DND-41 (cell line): Measurements from ENCODE around the gene KCNQ1OT1.

Source experiments
- EZH2 ChIP-seq: IDR thresholded peaks from 3 replicates; pipeline ENCODE4 v1.6.1; 2012; ENCODE audit warnings: borderline replicate concordance, low read depth, mild to moderate bottlenecking, moderate library complexity, low read length, inconsistent platforms; ENCODE audit not compliant: severe bottlenecking
- TF ChIP-seq, protein P1 (sequence below): IDR thresholded peaks from 2 replicates; pipeline ENCODE4 v1.5.1; 2012; ENCODE audit warnings: borderline replicate concordance, low read length, moderate library complexity, mild to moderate bottlenecking; ENCODE audit not compliant: poor library complexity, severe bottlenecking; ENCODE audit errors: extremely low read depth

DNA sequence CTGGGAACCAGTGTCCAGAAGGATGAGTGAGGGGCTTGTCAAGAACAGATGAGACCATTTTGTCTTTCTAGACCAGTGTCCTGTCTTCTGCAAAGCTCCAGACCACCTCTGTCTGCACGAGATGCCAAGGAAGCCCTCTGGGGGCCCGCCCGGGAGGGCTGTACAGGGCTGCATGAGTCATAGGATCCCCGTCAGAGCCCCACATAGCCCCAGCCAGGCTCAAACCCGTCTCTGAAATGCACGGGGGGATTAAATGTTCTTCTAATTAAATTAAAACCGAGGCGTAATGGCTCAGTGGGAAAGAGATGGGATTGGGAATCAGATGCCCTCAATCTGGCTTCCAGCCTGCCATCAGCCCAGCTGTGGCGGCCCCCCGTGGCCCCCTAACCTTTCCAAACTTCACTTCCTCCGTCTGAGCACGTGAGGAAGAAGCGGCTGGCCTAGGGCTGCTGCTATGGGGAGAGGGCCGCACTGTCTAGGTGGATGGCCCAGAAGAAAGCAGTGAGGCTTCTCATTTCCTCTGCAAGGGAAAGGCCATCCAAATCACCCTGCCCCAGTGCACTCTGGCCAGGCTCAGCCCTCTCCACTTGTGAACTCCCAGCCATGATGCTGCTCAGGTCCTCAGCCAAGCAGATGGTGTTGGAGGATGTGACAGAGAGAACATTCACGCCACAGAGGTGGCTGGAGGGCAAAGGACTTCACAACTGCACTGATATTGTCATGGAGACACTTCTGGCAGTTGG is 32.8 kb downstream of the KCNQ1OT1 start:
- TF ChIP-seq, protein P1, sequence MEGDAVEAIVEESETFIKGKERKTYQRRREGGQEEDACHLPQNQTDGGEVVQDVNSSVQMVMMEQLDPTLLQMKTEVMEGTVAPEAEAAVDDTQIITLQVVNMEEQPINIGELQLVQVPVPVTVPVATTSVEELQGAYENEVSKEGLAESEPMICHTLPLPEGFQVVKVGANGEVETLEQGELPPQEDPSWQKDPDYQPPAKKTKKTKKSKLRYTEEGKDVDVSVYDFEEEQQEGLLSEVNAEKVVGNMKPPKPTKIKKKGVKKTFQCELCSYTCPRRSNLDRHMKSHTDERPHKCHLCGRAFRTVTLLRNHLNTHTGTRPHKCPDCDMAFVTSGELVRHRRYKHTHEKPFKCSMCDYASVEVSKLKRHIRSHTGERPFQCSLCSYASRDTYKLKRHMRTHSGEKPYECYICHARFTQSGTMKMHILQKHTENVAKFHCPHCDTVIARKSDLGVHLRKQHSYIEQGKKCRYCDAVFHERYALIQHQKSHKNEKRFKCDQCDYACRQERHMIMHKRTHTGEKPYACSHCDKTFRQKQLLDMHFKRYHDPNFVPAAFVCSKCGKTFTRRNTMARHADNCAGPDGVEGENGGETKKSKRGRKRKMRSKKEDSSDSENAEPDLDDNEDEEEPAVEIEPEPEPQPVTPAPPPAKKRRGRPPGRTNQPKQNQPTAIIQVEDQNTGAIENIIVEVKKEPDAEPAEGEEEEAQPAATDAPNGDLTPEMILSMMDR, result no peak
- TF ChIP-seq EZH2, result no peak
